HepG2 (cell line): ENCODE data around the gene S100P. TPM values are rescaled to one million over a fixed set of nuclear protein-coding genes. Genes with fewer than 3 reads are reported as not detected.
"Not testable (repeated sequence)": the region's sequence is repeated elsewhere in the genome, so short reads cannot be mapped to it uniquely, and the experiment has no call there.

Experiments
- ATAC-seq: fragments of 200-7000 bp; cut with Tn5 transposase; 3 replicates; pipeline ENCODE4 v1.9.1; 2020; ENCODE audit warnings: mild to moderate bottlenecking, moderate library complexity
- BruUV-seq: library from RNA; stranded (reverse); fragments of 400-500 nt; replicated peaks from 2 replicates; lab custom pipeline; 2021; lab: Mats Ljungman, UMichigan
- CTCF ChIA-PET: fragments of 300-600 bp; formaldehyde crosslinking; extraction: SDS; loops from one replicate; lab custom pipeline; 2021; ENCODE audit warnings: low total read pairs, inconsistent platforms, low intra/inter-chr PET ratio; lab: Yijun Ruan, JAX
- POLR2A ChIA-PET: fragments of 350-600 bp; sonication (Branson Sonifier 250); formaldehyde crosslinking; loops from one replicate; lab custom pipeline; 2020; ENCODE audit warnings: antibody characterized with exemption, inconsistent platforms; lab: Yijun Ruan, JAX
- DNase-seq: peaks from one replicate; pipeline ENCODE4 v3.0.0-alpha.2; 2015; ENCODE audit warnings: low spot score
- FAIRE-seq: peaks from 3 replicates; lab custom pipeline; 2011; peaks lifted over from hg19 to GRCh38; lab: Jason Lieb, UNC
- H2AFZ ChIP-seq: one replicate; pipeline ENCODE4 v1.6.1; 2011; ENCODE audit warnings: low read length, inconsistent platforms
- H3K27ac ChIP-seq: fragments of 300-600 bp; 3 replicates; pipeline ENCODE4 v1.8.0; 2011; ENCODE audit warnings: mixed run types, mild to moderate bottlenecking, mixed read lengths, low read length, inconsistent platforms; ENCODE audit not compliant: insufficient read depth; ENCODE audit errors: extremely low read length
- H3K27me3 ChIP-seq, 2 experiments: fragments of 200-600 bp in 1 of 2; 2 replicates in 1 of 2; 3 replicates in 1 of 2; pipeline versions ENCODE4 v1.6.0 to v1.8.0; 2011; ENCODE audit warnings: low read length in 2 of 2, mild to moderate bottlenecking in 2 of 2, moderate library complexity in 2 of 2, inconsistent platforms in 1 of 2; ENCODE audit not compliant: insufficient read depth in 2 of 2, control insufficient read depth in 1 of 2
- H3K36me3 ChIP-seq, 2 experiments: fragments of 200-600 bp in 1 of 2; replicated peaks in 1 of 2; 2 replicates in 1 of 2; 3 replicates in 1 of 2; pipeline versions ENCODE4 v1.5.1 to v1.8.0; 2011; ENCODE audit warnings: low read length in 2 of 2, inconsistent platforms in 1 of 2; ENCODE audit not compliant: insufficient read depth in 2 of 2, control insufficient read depth in 1 of 2
- H3K4me1 ChIP-seq: 2 replicates; pipeline ENCODE4 v1.5.1; 2012; ENCODE audit warnings: low read length, inconsistent platforms; ENCODE audit not compliant: insufficient read depth
- H3K4me2 ChIP-seq: 2 replicates; pipeline ENCODE4 v1.6.0; 2011; ENCODE audit warnings: low read depth, low read length, inconsistent platforms
- H3K4me3 ChIP-seq, 3 experiments: fragments of 200-600 bp in 1 of 3; sonication (generic), shearing (Covaris generic) in 1 of 3; replicated peaks in 1 of 3; 2 replicates each; pipeline ENCODE4 v1.5.1; 2011 to 2016; ENCODE audit warnings: low read length in 3 of 3, inconsistent platforms in 2 of 3, low read depth in 2 of 3, mild to moderate bottlenecking in 2 of 3, control low read depth in 1 of 3, mixed read lengths in 1 of 3; ENCODE audit not compliant: insufficient read depth in 1 of 3
- H3K79me2 ChIP-seq: one replicate; pipeline ENCODE4 v1.6.1; 2011; ENCODE audit warnings: low read length, inconsistent platforms; ENCODE audit not compliant: insufficient read depth
- H3K9ac ChIP-seq: 2 replicates; pipeline ENCODE4 v1.6.0; 2011; ENCODE audit warnings: mild to moderate bottlenecking, low read depth, low read length, inconsistent platforms; ENCODE audit not compliant: insufficient read depth
- H3K9me3 ChIP-seq: 2 replicates; pipeline ENCODE4 v1.5.1; 2012; ENCODE audit warnings: mild to moderate bottlenecking, low read length
- H4K20me1 ChIP-seq: 2 replicates; pipeline ENCODE4 v1.6.0; 2011; ENCODE audit warnings: inconsistent platforms, mild to moderate bottlenecking, low read length, moderate library complexity; ENCODE audit not compliant: insufficient read depth
- ZNF761 ChIP-seq: sonication (generic); formaldehyde crosslinking; conservative IDR thresholded peaks from 2 replicates; pipeline ENCODE4 v1.4.0; 2020; ENCODE audit warnings: mild to moderate bottlenecking, missing genetic modification reagents
- WGBS: methylation state at CpG from one replicate; pipeline ENCODE4 v1.1.6; 2017; ENCODE audit warnings: low lambda C conversion rate; 5-methylcytosine and 5-hydroxymethylcytosine counted together
- in situ Hi-C: cut with HindIII; loops from 2 replicates; pipeline ENCODE4 v1.10.0; 2017; ENCODE audit warnings: low pct_unique_long_range_greater_than_20kb; ENCODE audit not compliant: extremely low pct_ligation_motif_present
- intact Hi-C: fragments of 100-400 bp; cut with micrococcal nuclease; formaldehyde crosslinking; loops from one replicate; pipeline ENCODE4 v1.10.0; 2022; ENCODE audit not compliant: unreplicated experiment
- polyA plus RNA-seq, 8 experiments: library from polyadenylated mRNA; depleted of rRNA in 3 of 8; stranded (reverse) in 7 of 8; unstranded in 1 of 8; fragments of >200 nt; fragmentation: Illumina TruSeq in 4 of 8; extraction: Trizol in 4 of 8; gene quantifications; 2 replicates each; pipeline versions ENCODE4 v1.2.1 to v1.2.3, GENCODE V29; 2011 to 2016; ENCODE audit warnings: low read depth in 4 of 8, missing spikeins in 1 of 8, mixed read lengths in 1 of 8; ENCODE audit not compliant: insufficient read depth in 1 of 8
- total RNA-seq, 5 experiments: library from RNA; depleted of rRNA; stranded (reverse); fragments of >200 nt; fragmentation: Illumina TruSeq; extraction: Trizol; gene quantifications; 2 replicates each; pipeline ENCODE4 v1.2.3, GENCODE V29; 2016; ENCODE audit warnings: low read depth in 1 of 5

Gene S100P
- total and polyA plus RNA-seq, 2 of the 13 experiments (the other 11 are each of a cell fraction or from before 2014, with no cell fraction given), result 278 to 1,649 TPM

DNA sequence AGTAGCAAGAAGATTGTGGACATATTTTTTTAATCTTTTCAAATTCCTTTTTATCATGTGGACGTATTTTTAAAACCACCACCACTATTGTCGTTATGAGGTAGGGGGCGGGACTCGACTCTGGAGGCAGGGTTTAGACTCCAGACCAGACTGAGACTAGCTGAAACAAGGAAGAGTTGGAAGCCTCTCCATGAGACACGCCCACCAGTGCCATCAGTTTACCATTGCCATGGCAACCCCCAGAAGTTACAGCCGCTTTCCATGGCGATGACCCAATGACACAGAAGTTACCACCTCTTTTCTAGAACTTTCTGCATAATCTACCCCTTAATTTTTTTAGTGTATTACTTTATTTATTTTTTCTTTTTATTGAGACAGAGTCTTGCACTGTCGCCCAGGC, 44.5 kb upstream of the S100P start:
- DNase-seq, result no peak
- Histone ChIP-seq H2AFZ (no peak overlapping the region), H4K20me1 (no peaks in the 10 kb centered on the region), H3K27ac (no peak overlapping the region), H3K4me3 (no peak overlapping the region), H3K4me1 (peaks cover 11% of the 10 kb centered on the region), H3K36me3 (no peaks in the 10 kb centered on the region), H3K79me2 (no peaks in the 10 kb centered on the region), H3K9ac (no peak overlapping the region), H3K4me2 (no peak overlapping the region), H3K27me3 (no peaks in the 10 kb centered on the region), H3K9me3 (no peaks in the 10 kb centered on the region)
- ChIA-PET CTCF (no interaction called here), POLR2A (no interaction called here)
- WGBS, result 66% methylated on average over 8 of the region's 8 CpGs
- no peak for ATAC-seq
- intact Hi-C loops (no loop called here), in situ Hi-C loops (no loop called here)
- no peak for FAIRE-seq
- BruUV-seq, result no TSS peak
- no peak for TF ChIP-seq ZNF761

GRCh38 chr4:6654211-6654610, 39.5 kb upstream of the S100P start:
- DNase-seq, H3K27ac ChIP-seq, intact Hi-C loops, H3K4me2 ChIP-seq, H3K9ac ChIP-seq, H3K4me3 ChIP-seq, H2AFZ ChIP-seq, H3K9me3 ChIP-seq, H3K27me3 ChIP-seq, FAIRE-seq, H3K36me3 ChIP-seq, CTCF ChIA-PET, BruUV-seq, H3K79me2 ChIP-seq, in situ Hi-C loops, H3K4me1 ChIP-seq, ATAC-seq, POLR2A ChIA-PET, H4K20me1 ChIP-seq: not testable (repeated sequence)
- WGBS, result 67% methylated on average over 3 of the region's 3 CpGs

DNA sequence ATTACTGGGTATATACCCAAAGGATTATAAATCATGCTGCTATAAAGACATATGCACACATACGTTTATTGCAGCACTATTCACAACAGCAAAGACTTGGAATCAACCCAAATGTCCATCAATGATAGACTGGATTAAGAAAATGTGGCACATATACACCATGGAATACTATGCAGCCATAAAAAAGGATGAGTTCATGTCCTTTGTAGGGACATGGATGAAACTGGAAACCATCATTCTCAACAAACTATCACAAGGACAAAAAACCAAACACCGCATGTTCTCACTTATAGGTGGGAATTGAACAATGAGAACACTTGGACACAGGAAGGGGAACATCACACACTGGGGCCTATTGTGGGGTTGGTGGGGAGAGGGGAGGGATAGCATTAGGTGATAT, 38.4 kb upstream of the S100P start:
- BruUV-seq, FAIRE-seq, in situ Hi-C loops: not testable (repeated sequence)

More for the DNA sequence above, 38.4 kb upstream of the S100P start:
- intact Hi-C loops, H3K9me3 ChIP-seq, H3K27ac ChIP-seq, POLR2A ChIA-PET, H3K36me3 ChIP-seq, H3K9ac ChIP-seq, H3K79me2 ChIP-seq, ATAC-seq, H2AFZ ChIP-seq, DNase-seq, H4K20me1 ChIP-seq, CTCF ChIA-PET, H3K4me2 ChIP-seq, H3K27me3 ChIP-seq, H3K4me1 ChIP-seq, H3K4me3 ChIP-seq: not testable (repeated sequence)
- WGBS, result 100% methylated on average over 1 of the region's 2 CpGs
